CD4-positive, alpha-beta T cell treated with Interleukin-2 at 100 ng/mL for 4 hours (primary cell): Measurements from ENCODE around the gene TBL1Y.
"Not testable (repeated sequence)": the region's sequence is repeated elsewhere in the genome, so short reads cannot be mapped to it uniquely, and the experiment has no call there.

Source experiments
- DNase-seq: peaks from one replicate; pipeline ENCODE4 v3.0.0-alpha.2; 2020; ENCODE audit warnings: low spot score

TBL1Y gene

DNA sequence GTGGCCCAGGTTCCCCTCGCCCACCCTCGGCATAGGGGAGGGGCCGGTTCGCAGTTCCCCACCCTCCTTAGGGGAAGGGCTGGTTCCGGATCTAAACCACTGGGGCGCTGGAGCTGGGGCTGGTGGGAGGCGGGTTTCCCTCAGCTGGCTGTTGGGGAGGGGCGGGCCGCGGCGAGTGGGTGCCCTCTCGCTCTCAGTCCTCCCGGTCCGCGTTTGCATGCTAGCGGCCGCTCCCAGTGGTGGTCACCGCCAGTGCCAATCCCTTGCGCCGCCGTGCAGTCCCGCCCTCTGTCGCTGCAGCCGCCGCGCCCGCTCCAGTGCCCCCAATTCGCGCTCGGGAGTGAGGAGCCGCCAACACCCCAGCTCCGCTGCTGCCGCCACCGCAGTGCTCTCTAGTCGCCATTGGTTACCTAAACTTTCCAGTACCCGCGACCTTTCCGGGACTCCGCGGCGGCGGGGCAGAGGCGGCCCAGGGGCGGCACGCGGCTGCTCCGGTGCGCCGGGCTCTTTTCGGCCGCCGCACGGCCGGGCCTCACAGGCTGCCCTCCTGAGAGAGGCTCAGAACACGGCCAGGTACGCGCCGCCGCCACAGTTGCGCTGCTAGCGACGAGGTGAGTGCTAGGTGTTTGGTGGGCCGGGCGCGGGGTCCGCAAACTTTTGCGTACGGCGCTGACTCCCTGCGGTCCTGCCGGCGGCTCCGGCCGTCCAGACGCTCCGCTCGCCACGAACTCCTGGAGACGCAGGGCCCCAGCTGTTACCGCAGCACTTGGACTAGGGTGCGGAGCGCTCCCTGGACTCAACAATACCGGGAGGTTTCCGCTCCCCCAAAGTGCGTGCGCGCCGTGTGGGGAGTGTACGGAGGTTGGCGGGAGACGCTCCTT, at the start of gene TBL1Y:
Gene TBL1Y, plus strand, starts transcription at position 326 of the 881 bp plus-strand sequence. CDS start 114,388 bp downstream, outside the sequence.
- DNase-seq = no peak

DNA sequence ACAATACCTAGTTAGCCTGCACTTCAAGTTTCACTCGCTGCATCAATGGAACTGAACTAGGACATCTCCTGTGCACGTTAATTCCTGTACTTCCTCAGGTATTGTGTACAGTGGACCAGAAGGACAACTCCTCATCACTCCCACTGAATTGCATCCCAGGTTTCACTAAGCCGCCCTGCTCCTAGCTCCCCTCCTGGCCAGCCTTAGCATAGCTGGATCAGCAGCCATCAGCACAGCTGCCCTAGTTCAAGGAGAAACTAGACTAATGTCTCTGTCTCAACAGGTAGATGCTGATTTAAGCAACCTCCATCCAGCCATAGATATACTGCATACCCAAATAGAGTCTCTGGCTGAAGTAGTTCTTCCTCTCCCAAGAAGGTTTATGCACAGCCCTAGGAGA, 16.0 kb upstream of the TBL1Y start:
- DNase-seq = no peak

DNA sequence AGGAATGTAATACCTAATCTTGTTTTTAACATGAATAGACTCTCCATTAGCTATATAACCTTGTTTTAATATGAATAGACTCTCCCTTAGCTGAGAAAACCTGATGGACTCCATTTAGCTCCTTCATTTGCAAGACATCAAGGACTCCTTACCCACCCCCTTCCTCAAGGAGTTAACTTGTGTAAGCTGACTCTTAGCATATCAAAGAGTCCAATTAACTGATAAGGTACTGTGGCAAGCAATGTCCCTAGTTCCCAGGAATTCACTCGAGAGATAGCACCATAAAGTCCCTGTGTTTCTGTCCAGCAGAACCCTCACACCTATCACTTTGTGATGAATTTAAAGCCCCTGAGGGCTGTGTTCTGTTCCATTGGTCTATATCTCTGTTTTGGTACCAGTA, 15.3 kb upstream of the TBL1Y start:
- DNase-seq = no peak

DNA sequence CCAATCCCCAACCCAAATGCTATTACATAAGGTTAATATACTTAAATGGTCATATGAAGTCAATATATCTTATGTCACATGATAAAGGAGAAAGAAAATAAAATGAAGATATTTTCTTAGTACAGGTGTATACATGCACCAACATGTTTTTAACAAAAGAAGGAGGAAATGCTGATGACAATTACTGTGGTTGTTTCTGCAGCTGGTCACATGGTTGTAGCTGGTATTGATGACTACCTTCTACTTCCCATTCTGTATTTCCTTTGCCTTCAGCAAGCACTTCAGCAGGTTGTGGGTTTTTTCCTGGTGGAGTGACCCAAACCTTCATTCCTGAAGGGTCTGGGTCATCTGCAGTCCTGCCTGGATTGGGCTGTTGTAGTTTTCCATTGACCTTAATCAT, 8.4 kb upstream of the TBL1Y start:
- not testable (repeated sequence) for DNase-seq

DNA sequence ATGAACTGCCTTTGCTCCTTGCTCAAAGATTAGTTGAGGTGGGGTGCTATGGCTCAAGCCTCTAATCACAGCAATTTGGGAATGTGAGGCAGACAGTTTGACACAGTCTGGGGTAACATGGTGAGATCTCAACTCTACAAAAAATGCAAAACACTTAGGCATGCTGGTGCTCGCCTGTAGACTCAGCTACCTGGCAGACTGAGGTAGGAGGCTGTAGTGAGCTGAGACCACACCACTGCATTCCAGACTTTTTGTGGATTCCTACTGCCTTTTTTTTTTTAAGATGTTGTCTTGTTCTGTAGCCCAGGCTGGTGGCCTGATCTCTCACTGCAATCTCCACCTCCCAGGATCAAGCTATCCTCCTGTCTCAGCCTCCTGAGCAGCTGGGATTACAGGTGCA, 2.9 kb upstream of the TBL1Y start:
- no peak for DNase-seq

DNA sequence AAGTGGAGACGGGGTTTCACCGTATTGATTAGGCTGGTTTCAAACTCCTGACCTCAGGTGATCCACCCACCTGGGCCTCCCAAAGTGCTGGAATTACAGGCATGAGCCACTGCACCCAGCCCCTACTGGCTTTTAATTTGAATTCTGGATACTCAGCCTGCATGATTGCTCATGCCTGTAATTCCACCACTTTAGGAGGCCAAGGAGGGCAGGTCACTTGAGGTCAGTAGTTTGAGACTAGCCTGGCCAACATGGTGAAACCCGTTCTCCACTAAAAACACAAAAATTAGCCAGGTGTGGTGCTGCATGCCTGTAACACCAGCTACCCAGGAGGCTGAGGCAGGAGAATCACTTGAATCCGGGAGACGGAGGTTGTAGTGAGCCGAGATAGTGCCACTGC, 2.5 kb upstream of the TBL1Y start:
- not testable (repeated sequence) for DNase-seq

DNA sequence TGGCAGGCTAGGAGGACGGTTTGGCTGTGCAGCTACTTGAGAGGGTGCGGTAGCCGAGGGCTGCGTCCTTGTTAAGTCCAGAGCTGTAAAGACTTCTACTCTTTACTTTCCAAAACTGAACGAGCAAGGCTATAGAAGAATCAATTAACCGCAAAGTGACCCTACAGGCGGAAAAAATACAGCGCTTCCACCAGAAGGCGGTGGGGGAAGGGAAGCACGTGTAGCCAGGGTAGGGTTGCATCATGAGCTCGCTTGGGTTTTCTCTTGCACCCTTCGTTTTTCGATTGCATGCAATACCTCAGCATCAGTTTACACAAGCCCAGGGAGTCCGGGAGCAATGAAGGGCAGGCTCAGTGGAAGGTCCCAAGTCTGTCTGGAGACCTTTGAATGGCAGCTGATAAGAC, 1.4 kb upstream of the TBL1Y start:
- no peak for DNase-seq

DNA sequence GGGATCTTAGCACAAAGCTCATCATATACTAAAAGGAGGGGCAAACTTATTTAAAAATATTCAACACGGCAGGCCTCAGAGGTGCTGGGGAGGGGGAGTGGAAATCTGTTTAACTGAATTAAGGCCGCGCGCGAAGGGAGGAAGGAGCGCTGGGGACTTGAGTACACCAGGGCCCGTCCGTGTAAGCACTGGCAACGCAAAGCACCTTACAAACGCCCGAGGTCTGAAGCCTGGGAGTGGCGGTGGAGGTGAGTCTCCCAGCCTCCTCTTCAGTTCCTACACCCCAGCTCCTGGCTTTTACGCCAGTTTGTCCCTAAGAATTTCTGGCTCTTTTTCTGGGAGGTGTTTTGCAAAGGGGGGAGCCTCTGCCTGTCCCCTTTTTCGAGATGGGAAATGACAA, 641 bp upstream of the TBL1Y start:
- DNase-seq = no peak

DNA sequence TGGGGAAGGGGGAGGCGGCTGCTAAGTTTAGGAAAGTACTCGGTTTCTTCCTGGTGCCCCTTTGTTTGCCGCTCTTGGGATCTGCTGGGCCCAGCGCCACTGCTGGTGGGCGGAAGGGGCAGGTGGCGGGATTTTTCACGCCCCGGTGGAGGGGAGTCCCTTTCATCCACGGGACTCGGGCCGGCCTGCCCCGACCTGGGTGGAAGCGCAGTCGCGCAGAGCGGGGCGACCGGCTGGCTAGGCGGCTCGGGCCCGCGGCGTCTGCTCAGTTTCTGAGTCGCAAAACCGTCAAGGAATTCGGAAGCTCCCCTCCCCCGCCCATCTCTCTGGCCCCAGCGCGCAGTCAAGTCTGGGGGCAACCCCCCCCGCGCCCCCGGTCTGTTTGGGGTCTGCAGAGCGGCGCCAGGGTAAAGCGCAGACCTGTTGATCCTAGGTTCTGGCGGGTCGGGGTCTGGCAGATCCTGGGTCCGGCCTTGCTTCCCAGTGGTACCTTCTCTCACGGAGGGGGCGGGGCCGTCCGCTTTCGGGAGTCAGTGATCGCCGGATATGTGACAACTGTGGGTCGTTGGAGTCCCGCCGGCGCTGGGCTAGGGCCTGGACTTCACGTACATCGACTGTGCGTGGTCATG, 870 bp downstream of the TBL1Y start, which contains the start of gene AMELY:
Gene AMELY, minus strand, starts transcription at position 500 of the 629 bp plus-strand sequence. CDS start 39,144 bp downstream, outside the sequence.
- DNase-seq = no peak

DNA sequence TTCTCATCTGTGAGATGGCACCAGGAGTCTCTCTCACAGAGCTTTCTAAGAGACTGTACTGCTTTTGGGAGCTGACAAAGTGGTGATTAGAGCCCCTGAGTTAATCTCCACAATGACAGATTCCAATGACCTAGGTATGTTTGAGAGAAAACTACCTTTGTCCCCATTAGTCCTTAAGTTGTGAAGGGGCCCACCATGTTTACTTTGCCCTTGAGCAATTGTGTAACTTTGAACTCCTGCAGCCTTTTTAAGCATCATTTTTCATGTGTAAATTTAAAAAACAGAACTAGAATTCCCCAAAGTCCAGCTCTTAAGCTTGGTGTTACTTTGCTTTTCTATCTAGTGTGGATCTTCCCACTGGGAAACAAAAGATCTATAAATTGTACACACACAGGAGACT, 2.9 kb downstream of the TBL1Y start:
- DNase-seq = no peak

DNA sequence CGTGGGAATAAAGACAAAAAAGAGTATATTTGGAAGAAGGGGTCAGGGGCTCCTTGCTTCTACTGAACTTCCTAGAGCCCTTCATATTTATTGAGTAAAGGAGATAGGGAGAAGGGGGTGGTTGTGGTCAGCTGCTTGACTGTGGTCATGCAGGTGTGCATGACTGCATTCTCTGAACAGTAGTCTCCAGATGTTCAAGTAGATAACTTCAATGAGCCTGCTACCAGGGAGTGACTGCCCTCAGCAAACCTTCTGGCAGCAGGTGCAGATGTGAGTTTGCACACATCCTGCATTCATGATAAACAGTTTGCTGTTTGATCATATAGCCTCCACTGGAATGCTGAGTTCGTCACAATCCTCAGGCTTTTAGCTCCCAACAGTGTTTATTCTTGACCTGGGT, 10.6 kb downstream of the TBL1Y start:
- DNase-seq = no peak

DNA sequence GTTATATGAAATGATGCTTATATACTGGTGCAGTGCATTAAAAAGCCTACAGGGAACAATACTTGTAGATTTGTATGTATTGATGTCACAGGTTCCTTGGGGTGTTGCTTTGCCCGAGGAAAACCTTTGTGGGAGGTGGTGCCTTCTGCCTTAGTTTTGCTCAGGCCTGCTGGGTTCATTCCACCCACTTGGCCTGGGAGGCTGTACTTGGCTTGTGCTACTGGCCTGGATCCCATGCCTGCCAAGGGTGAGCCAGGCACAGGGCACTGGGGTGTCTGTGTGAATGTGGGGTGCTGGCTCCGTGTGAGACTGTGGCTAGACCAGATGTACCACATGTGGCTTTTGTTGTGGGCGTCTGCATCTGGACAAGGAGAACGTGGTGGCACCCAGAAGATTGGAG, 17.8 kb downstream of the TBL1Y start:
- DNase-seq = no peak

DNA sequence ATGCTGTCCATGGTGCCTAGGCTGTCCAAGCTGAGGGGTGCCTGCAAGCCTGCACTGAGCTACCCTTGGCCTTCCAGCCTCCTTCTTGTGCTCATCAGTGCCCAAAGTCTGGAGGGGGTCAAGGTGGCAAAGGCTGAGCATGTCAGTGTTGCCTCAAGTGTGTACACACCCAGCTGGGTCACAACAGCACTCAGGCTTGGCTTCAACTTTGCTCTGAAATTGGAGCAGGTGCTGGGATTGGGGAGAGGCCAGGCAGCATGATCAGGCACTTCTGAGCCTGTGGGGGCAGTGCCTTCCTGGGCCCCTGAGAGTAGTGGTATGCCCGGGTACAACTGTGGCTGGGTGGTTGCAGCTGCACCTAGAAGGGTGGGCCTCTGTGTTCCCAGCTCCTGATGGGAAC, 18.7 kb downstream of the TBL1Y start:
- DNase-seq = no peak

DNA sequence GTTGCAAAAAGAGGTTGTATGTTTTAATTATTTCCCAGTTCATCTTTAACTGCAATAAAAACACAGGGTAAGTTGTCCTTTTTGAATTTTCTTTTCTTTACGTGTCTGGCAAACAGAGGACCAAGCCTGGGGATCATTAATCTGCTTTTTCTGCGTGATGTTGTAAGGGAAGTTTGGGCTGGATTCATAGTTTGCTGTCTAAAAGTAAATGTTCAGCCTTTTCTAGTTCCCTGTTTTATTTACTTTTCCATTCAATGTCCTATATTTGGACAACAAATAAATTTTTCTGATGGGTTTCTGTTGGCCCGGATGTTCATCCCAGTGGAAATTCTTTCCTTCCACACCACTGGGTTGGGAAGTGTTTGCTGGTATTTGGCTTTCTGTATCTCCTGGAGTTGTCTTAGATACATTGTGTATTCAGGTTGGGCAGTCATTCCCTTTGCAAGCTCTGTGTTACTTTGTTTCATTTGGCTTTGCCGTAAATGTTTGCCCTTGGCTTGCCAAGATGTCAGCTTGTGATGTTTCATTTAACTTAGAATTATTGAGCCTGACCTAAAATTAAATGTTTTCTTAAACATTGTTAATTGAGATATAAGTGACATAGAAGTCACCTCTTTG, 21.4 kb downstream of the TBL1Y start:
- no peak for DNase-seq

DNA sequence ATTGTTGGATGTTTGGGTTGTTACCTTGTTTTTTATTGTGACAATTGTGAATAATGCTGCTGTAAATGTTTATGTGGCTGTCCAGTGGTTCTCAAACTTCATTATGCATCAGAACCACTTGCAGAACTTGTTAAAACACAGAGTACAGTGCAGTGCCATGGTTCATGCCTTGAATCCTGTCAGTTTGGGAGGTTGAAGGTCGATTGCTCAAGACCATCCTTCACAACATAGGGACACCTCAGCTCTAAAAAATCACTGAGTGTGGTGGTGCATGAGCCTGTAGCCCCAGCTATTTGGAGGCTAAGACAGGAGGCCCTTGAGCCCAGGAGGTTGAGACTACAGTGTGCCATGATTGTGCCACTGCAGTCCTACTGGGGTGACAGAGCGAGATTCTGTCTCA, 25.0 kb downstream of the TBL1Y start:
- DNase-seq = no peak

DNA sequence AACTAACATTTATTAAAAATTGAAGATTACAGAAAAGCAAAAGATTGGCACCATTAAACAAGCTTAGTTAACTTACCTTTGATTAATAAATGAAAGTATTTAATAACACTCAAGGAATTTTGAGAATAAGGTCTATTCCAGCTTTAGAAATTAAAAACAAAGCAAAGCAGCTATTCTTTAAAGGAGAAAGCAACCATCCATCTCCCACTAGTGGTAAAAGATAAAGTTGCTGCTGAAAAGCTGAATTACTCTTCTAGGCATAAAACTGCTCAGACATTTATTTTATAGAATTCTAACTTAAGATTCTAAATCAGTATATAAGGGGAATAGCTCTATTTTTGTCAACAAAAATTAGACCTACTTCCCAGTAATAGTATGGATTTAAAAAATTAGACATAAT, 37.2 kb downstream of the TBL1Y start:
- DNase-seq = no peak

DNA sequence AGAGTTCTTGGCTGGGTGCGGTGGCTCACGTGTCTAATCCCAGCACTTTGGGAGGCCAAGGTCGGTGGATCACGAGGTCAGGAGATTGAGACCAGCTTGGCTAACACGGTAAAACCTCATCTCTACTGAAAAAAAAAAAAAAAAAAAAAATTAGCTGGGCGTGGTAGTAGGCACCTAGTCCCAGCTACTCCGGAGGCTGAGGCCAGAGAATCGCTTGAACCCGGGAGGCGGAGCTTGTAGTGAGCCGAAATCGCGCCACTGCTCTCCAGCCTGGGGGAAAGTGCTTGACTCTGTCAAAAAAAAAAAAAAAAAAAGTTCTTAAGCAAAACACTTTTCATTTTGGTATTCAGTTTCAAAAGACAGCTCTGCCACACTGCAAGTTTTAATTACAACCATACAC, 37.9 kb downstream of the TBL1Y start:
- DNase-seq = no peak

DNA sequence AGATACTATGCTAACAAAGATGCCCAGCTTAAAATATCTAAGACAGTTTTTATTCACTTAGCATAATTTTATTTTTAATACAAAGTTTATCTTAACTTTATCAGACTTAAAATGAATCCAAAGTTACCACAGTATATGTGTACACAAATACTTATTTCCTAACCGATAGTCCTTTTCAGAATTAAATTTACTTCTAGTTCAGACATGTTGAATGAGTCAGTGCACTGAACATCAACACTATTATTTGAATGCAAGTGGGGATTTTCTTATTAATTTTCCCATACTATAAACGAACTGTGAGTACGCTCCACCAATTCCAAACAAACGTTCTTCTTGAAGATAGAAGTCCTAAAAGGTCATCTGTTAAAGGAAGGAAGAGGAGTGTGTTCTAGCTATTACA, 39.5 kb downstream of the TBL1Y start:
- DNase-seq = no peak

DNA sequence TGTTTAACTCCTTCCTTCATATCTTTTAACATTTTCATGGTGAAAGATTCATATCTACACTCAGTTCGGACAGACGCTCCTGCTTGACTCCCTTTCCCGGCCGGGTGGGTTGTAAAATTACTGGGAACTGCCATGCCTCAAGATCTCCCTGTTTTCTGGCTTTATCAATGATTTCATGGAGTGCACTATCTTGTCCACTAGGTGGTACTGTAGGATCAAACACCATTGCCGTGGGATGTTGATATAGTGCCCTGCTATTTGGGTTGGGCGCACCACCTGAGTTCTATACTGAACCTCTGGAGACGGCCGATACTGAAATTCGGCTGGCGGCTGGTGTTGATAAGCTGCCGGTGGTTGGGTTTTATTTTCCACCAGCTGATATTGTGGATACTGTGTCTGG, 54.2 kb downstream of the TBL1Y start:
- DNase-seq = peak; percentile 58

DNA sequence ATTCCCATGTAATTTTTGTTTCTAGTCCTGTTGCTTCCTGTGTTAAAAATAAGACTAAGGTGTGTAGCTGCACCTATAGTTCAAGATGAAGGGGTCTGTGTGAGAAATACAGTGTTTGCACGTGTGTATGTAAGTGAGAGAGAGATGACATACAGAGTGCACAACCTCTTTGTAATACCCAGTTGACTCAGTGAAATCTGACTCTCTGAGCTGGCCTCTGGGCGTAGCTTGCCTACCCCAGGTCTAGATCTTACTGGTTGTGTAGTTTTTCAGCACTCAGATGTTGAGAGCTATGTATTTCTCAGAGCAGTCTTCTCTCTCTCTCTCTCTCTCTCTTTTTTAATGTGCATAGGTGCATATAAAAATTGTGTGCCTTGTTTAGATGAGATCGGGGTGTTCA, 56.0 kb downstream of the TBL1Y start:
- no peak for DNase-seq

DNA sequence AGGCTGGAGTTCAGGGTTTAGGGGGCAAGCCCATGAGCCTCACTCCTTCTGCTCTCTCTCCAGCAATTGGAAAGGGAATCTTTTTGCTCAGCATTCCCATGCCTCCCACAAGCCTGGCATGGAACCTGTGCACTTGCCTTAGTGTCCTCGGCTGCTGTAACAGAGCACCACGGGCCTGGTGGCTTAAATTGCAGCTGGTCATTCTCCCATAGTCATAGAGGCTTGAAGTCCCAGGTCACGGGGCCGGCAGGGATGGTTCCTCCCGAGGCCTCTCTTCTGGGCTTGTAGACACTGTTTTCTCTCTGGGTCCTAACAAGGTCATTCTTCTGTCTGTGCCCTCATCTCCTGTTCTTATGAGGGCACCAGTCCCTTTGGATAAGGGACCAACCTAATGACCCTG, 57.2 kb downstream of the TBL1Y start:
- DNase-seq = no peak

DNA sequence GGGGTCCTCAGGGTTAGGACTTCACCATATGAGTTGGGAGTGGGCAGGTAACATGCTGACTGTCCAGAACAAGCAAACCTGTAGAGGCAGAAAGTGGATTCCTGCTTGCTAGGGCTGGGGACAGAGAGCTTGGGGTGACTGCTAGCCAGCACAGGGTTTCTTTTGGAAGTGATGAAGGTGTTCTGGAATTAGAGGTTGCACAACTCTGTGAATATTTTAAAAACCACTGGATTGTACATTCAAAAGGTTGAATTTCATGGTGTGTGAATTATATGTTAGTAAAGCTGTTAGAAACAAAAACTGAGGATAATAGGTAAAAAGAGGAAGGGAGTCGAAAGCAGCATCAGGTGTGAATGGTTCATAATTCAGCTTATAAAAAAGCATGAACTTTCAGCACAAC, 57.7 kb downstream of the TBL1Y start:
- DNase-seq = no peak

DNA sequence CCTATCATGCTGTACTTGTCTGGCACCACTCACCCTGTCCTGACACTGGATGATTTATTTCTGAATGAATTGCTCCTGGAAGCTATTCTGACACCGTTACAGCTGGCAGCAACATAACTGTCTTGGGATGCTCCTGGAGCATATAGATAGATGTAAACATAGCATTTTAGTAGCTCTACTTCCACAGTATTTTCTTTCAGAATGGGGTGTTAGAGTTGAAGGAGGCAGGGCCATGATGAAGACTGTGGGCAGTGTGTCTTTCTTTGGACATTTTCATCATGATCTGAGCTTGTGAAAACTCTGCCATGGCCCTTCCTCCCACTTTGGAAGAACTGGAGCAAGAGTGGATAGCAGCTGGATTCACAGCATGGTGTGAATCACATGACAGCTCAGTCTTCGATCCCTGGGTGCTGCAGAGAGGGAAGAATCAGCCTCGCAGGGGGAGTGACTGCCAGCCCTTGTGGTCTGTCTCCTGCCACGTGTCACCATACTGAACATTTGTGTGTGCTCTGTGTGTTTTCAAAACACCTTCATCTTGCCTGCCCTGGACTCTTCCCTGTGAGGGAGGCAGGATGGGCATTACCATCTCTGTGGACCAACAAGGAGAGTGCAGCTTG, 61.9 kb downstream of the TBL1Y start:
- no peak for DNase-seq
